Heart right ventricle (tissue), 16 donors: Measurements from ENCODE around the gene RB1. TPM values are rescaled to one million over a fixed set of nuclear protein-coding genes. Genes with fewer than 3 reads are reported as not detected.

ENCODE experiments used
- ATAC-seq, 8 donors: fragments of 200-7000 bp; cut with Tn5 transposase; one replicate each; pipeline ENCODE4 v1.9.1; 2020; ENCODE audit warnings: mild to moderate bottlenecking in 8 of 8, moderate library complexity in 8 of 8, moderate number of reproducible peaks in 1 of 8
- DNase-seq, 2 donors: peaks; one replicate each; pipeline ENCODE4 v3.0.0-alpha.2; 2020
- H3K27ac ChIP-seq, 10 donors: fragments of 200-600 bp; sonication (generic) in 2 of 10; one replicate each; pipeline versions ENCODE4 v1.5.0 to v1.8.0; 2020 to 2022; ENCODE audit warnings: mild to moderate bottlenecking in 3 of 10
- H3K27me3 ChIP-seq, 7 donors: fragments of 200-600 bp; one replicate each; pipeline ENCODE4 v1.8.0; 2021 to 2022; ENCODE audit warnings: mild to moderate bottlenecking in 2 of 7
- H3K36me3 ChIP-seq, 9 donors: fragments of 200-600 bp; sonication (generic) in 1 of 9; one replicate each; pipeline versions ENCODE4 v1.5.0 to v1.8.0; 2020 to 2022; ENCODE audit warnings: mild to moderate bottlenecking in 2 of 9
- H3K4me1 ChIP-seq, 9 donors: fragments of 200-600 bp; sonication (generic) in 1 of 9; one replicate each; pipeline versions ENCODE4 v1.5.0 to v1.8.0; 2020 to 2022; ENCODE audit warnings: mild to moderate bottlenecking in 4 of 9
- H3K4me3 ChIP-seq, 10 donors: fragments of 200-600 bp; sonication (generic) in 2 of 10; one replicate each; pipeline versions ENCODE4 v1.5.0 to v1.8.0; 2020 to 2022; ENCODE audit warnings: mild to moderate bottlenecking in 7 of 10, moderate library complexity in 2 of 10
- H3K9me3 ChIP-seq, 11 donors: fragments of 200-600 bp in 10 of 11; sonication (generic) in 2 of 11; one replicate each; pipeline versions ENCODE4 v1.5.0 to v1.8.0; 2013 to 2022; ENCODE audit warnings: mild to moderate bottlenecking in 2 of 11, control low read depth in 1 of 11, moderate library complexity in 1 of 11
- CTCF ChIP-seq, 9 donors: fragments of 200-600 bp; sonication (generic) in 2 of 9; IDR thresholded peaks; one replicate each; pipeline versions ENCODE4 v1.5.0 to v1.8.0; 2021 to 2022; ENCODE audit warnings: antibody characterized with exemption in 9 of 9, mild to moderate bottlenecking in 5 of 9, moderate library complexity in 1 of 9
- WGBS, 2 donors: extraction: QIAGEN DNeasy Blood & Tissue Kit; methylation state at CpG; one replicate each; pipeline ENCODE4 v1.1.7; 2013; ENCODE audit warnings: inconsistent platforms in 1 of 2; 5-methylcytosine and 5-hydroxymethylcytosine counted together
- intact Hi-C, 10 donors: fragments of 100-400 bp; cut with DNase I; formaldehyde crosslinking; loops; one replicate each; pipeline versions ENCODE4 v1.11.1 to v1.14.2; 2022
- polyA plus RNA-seq, 2 donors: library from polyadenylated mRNA; stranded (reverse); fragments of 200-250 nt; gene quantifications; one replicate each; pipeline ENCODE4 v1.2.3, GENCODE V29; 2013
- total RNA-seq, 10 donors: library from RNA; stranded (reverse); fragmentation: NEBNext Ultra II Directional in 3 of 10; extraction: Animal tissue kit (Norgen Biotek cat#: 25700) in 3 of 10; gene quantifications; one replicate each; pipeline versions ENCODE4 v1.2.1 to v1.2.4, GENCODE V29; 2021 to 2023
- donor health status: Arrhythmogenic right ventricular cardiomyopathy.
- donor health status: ischemic (EF 13 %, LVEDD 7.1; RV severe dilation, severe dysfunction).
- donor health status: healthy with polysubstance abuse.
- donor health status: DM: no; HTN: yes; CAD: no.
- donor health status: DM: no; HTN: no; CAD: no.
- donor health status: ischemic (EF 25% LVEDD 6.9; RV normal size, moderate dysfunction).
- donor health status: ischemic (EF 25% LVEDD 5.7; RV mildly dilated, moderate dysfunction).
- donor health status: healthy.
- donor health status: DM: yes; HTN: yes; CAD: no.
- donor health status: Ischemic cardiomyopathy.
- donor health status: ischemic (EF 35%, LVEDD 5.7; RV mildly dilated, moderate dysfunction).
- donor health status: nonischemic (EF 11% LVEDD 7.7; RV severe dilation, severe dysfunction).
- donor health status: DM: yes; HTN: yes; CAD: no.
- donor health status: PGD.
- donor health status: ischemic (EF 29% LVEDD 5.4; RV normal size, mild dysfunction).
- donor health status: nonischemic (EF 23%, LVEDD 6.1; RV moderate dilation, normal function).

RB1 gene
- total and polyA plus RNA-seq, 12 donors, result 12.1 to 42.0 (median 25.9) TPM

GRCh38 chr13:48315969-48316650, 12.6 kb downstream of the RB1 start:
- Histone ChIP-seq H3K4me3 (peak overlapping the region in 2 of 10 donors; percentile 18 to 30), H3K36me3 (peaks cover 0 to 73% (median 5%) of the 10 kb centered on the region in 9 donors), H3K27ac (peak overlapping the region in 8 of 10 donors; percentile 12 to 67 (median 31)), H3K9me3 (peaks cover 0 to 17% (median 0%) of the 10 kb centered on the region in 11 donors), H3K4me1 (peaks cover 0 to 40% (median 19%) of the 10 kb centered on the region in 9 donors), H3K27me3 (no peaks in the 10 kb centered on the region)
- ATAC-seq, result peak in 6 of 8 donors; percentile 13 to 56 (median 42)
- DNase-seq, result peak; percentile 21 to 26
- TF ChIP-seq CTCF (IDR thresholded peaks at IDR 0.05), result no peak
- 54 to 68% methylated on average over 17 of the region's 17 CpGs for WGBS, 2 donors
- intact Hi-C loops, result no loop called here

- peak in 1 of 2 donors; percentile 22 for DNase-seq
- WGBS, 2 donors, result 90% methylated on average over 43 of the region's 43 CpGs
These were observed 13.4 kb downstream of the RB1 start for GRCh38 chr13:48316826-48317510.

GRCh38 chr13:48317511-48318376, 14.2 kb downstream of the RB1 start:
- peaks cover 0 to 68% (median 0%) of the 10 kb centered on the region in 9 donors for H3K36me3 ChIP-seq
- peaks cover 0 to 27% (median 14%) of the 10 kb centered on the region in 9 donors for H3K4me1 ChIP-seq
- intact Hi-C loops, result no loop called here
- H3K9me3 ChIP-seq, result peaks cover 0 to 33% (median 7%) of the 10 kb centered on the region in 11 donors
- H3K4me3 ChIP-seq, result peak overlapping the region in 9 of 10 donors; percentile 3 to 48 (median 36)
- peak overlapping the region; percentile 11 to 80 (median 54) for H3K27ac ChIP-seq
- TF ChIP-seq CTCF (IDR thresholded peaks at IDR 0.05), result no peak
- 70 to 72% methylated on average over 41 of the region's 41 CpGs for WGBS, 2 donors
- ATAC-seq (peak in 7 of 8 donors; percentile 33 to 57 (median 49)), DNase-seq (peak; percentile 23 to 30)
- H3K27me3 ChIP-seq, result no peaks in the 10 kb centered on the region

More at GRCh38 chr13:48316826-48317510, 13.4 kb downstream of the RB1 start:
- Histone ChIP-seq H3K27ac (peak overlapping the region; percentile 11 to 80 (median 54)), H3K4me1 (peaks cover 0 to 35% (median 19%) of the 10 kb centered on the region in 9 donors), H3K4me3 (peak overlapping the region in 3 of 10 donors; percentile 30 to 40 (median 37)), H3K27me3 (no peaks in the 10 kb centered on the region), H3K9me3 (peaks cover 0 to 25% (median 2%) of the 10 kb centered on the region in 11 donors), H3K36me3 (peaks cover 0 to 73% (median 4%) of the 10 kb centered on the region in 9 donors)
- intact Hi-C loops, result no loop called here
- no peak for TF ChIP-seq CTCF (IDR thresholded peaks at IDR 0.05)
- peak in 7 of 8 donors; percentile 8 to 39 (median 19) for ATAC-seq
